Right lobe of liver (tissue), 6 donors: Measurements from ENCODE around the gene SLC22A1. TPM values are rescaled to one million over a fixed set of nuclear protein-coding genes. Genes with fewer than 3 reads are reported as not detected.

ENCODE experiments used
- ATAC-seq, 4 donors: fragments of 200-7000 bp; cut with Tn5 transposase; one replicate each; pipeline ENCODE4 v1.9.1; 2020; ENCODE audit warnings: mild to moderate bottlenecking in 4 of 4, moderate library complexity in 4 of 4
- DNase-seq, 3 donors: peaks; one replicate each; pipeline ENCODE4 v3.0.0-alpha.2; 2020
- H3K27ac ChIP-seq, 3 donors: fragments of 200-600 bp; one replicate each; pipeline ENCODE4 v1.8.0; 2022
- H3K27me3 ChIP-seq, 2 donors: fragments of 200-600 bp; one replicate each; pipeline ENCODE4 v1.8.0; 2022
- H3K36me3 ChIP-seq, 4 donors: fragments of 200-600 bp; sonication (generic) in 1 of 4; one replicate each; pipeline versions ENCODE4 v1.5.1 to v1.8.0; 2017 to 2022; ENCODE audit warnings: control low read depth in 1 of 4
- H3K4me1 ChIP-seq, 4 donors: fragments of 200-600 bp; sonication (generic) in 1 of 4; one replicate each; pipeline versions ENCODE4 v1.5.1 to v1.8.0; 2017 to 2022; ENCODE audit warnings: control low read depth in 1 of 4
- H3K4me3 ChIP-seq, 3 donors: fragments of 200-600 bp; one replicate each; pipeline ENCODE4 v1.8.0; 2022
- H3K9me3 ChIP-seq, 4 donors: fragments of 200-600 bp; sonication (generic) in 1 of 4; one replicate each; pipeline versions ENCODE4 v1.5.1 to v1.8.0; 2017 to 2022; ENCODE audit warnings: control low read depth in 1 of 4
- POLR2A ChIP-seq: fragments of 450-650 bp; IDR thresholded peaks from one replicate; pipeline ENCODE4 v1.6.1; 2017; ENCODE audit warnings: antibody characterized with exemption, mild to moderate bottlenecking
- WGBS: methylation state at CpG from one replicate; pipeline ENCODE4 v1.1.6; 2018; ENCODE audit warnings: low coverage, low lambda C conversion rate; ENCODE audit not compliant: insufficient coverage; ENCODE audit errors: missing lambda C conversion rate; 5-methylcytosine and 5-hydroxymethylcytosine counted together
- intact Hi-C, 2 donors: fragments of 100-400 bp; cut with DNase I; formaldehyde crosslinking; loops; one replicate each; pipeline versions ENCODE4 v1.11.2 to v1.14.1; 2022
- total RNA-seq, 6 experiments: library from RNA; depleted of rRNA in 2 of 6; stranded (reverse); fragments of >200 nt in 2 of 6; fragmentation: NEBNext Ultra II Directional in 3 of 6; extraction: Animal tissue kit (Norgen Biotek cat#: 25700) in 3 of 6; gene quantifications; one replicate each; pipeline versions ENCODE4 v1.1.0 to v1.2.4, GENCODE V29; 2016 to 2023
- TF ChIP-seq, protein P1 (sequence below), 4 donors: fragments of 200-600 bp in 3 of 4; fragments of 450-650 bp in 1 of 4; IDR thresholded peaks; one replicate each; pipeline versions ENCODE4 v1.5.1 to v1.8.0; 2016 to 2022; ENCODE audit warnings: antibody characterized with exemption in 4 of 4, mild to moderate bottlenecking in 2 of 4
- donor health status: DM: no; HTN: yes; CAD: no.
- donor health status: DM: no; HTN: no; CAD: no.
- donor health status: DM: no; HTN: no; CAD: no.
- donor health status: DM: no; HTN: yes; CAD: no.
- donor health status: DM: no; HTN: yes; CAD: no.

SLC22A1 gene
- total RNA-seq, 6 experiments from 2014 or later, result 190 to 1,656 (median 769) TPM

DNA sequence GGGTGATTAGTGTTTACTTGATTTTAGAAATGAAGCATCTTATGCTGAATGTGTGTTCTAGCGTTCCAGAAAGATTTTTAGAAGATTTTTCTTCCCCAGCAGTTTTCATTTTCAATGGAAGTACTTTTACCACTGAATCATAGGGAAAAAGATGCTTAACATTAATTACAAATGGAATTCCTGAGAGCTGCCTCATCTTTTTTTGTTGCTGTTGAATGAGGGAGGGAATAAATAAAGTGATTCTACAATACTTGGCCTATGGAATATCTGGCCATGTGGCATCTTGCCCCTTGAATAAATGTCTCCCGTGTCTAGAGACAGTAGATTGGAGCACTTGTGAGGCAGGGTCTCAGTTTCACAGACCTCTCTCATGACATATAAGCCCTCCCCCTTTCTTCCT is 44.1 kb upstream of the SLC22A1 start:
- no peaks in the 10 kb centered on the region for H3K27me3 ChIP-seq
- peaks cover 0 to 72% (median 26%) of the 10 kb centered on the region in 4 donors for H3K36me3 ChIP-seq
- peaks cover 0 to 28% (median 13%) of the 10 kb centered on the region in 4 donors for H3K4me1 ChIP-seq
- H3K4me3 ChIP-seq, result no peak overlapping the region
- 100% methylated on average over 2 of the region's 2 CpGs for WGBS
- DNase-seq, result no peak
- intact Hi-C loops, result no loop called here
- TF ChIP-seq, protein P1, sequence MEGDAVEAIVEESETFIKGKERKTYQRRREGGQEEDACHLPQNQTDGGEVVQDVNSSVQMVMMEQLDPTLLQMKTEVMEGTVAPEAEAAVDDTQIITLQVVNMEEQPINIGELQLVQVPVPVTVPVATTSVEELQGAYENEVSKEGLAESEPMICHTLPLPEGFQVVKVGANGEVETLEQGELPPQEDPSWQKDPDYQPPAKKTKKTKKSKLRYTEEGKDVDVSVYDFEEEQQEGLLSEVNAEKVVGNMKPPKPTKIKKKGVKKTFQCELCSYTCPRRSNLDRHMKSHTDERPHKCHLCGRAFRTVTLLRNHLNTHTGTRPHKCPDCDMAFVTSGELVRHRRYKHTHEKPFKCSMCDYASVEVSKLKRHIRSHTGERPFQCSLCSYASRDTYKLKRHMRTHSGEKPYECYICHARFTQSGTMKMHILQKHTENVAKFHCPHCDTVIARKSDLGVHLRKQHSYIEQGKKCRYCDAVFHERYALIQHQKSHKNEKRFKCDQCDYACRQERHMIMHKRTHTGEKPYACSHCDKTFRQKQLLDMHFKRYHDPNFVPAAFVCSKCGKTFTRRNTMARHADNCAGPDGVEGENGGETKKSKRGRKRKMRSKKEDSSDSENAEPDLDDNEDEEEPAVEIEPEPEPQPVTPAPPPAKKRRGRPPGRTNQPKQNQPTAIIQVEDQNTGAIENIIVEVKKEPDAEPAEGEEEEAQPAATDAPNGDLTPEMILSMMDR (IDR thresholded peaks at IDR 0.05), result no peak
- no peak for TF ChIP-seq POLR2A
- no peak overlapping the region for H3K27ac ChIP-seq
- no peaks in the 10 kb centered on the region for H3K9me3 ChIP-seq
- no peak for ATAC-seq

DNA sequence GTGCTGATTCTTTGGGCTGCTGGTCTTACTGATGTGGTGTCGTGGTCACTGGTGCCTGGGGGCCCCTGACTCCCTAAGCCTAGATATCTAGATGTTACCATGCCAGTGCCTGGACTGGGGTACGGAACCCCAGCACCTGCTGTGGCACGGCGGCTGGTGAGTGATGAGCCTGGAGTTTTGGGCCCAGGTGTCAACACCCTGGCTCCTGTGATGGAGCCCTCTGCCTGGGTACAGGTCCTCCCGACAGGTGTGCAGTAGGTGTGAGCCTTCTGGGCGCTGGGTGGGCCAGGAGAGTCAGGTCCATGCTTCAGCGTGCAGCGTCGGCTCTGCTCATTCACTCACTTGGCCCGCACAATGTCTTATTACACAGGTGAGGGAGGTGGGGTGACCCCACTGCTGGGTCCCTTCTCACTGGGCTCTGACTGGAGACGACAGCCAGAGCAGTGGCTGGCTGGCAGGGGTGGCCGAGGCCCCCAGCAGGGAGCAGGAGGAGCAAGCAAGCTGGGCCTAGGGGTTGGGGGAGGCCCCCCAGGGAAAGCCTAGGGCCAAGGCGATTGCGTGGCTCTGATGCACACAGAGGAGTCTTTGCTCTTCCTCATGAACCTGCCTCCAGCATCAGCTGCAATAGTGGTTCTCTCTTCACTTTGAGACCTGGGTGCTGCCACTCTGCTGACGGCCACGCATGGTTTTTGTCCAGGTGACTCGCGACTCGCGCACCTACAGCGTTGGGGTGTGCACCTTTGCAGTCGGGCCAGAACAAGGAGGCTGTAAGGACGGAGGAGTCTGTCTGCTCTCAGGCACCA is 42.5 kb upstream of the SLC22A1 start:
- Histone ChIP-seq H3K36me3 (peaks cover 0 to 67% (median 23%) of the 10 kb centered on the region in 4 donors), H3K9me3 (no peaks in the 10 kb centered on the region), H3K27me3 (no peaks in the 10 kb centered on the region), H3K4me3 (no peak overlapping the region), H3K4me1 (peaks cover 0 to 24% (median 11%) of the 10 kb centered on the region in 4 donors), H3K27ac (peak overlapping the region; percentile 31 to 86 (median 78))
- intact Hi-C loops, result no loop called here
- TF ChIP-seq, protein P1 (IDR thresholded peaks at IDR 0.05), result no peak
- TF ChIP-seq POLR2A, result no peak
- peak in 3 of 4 donors; percentile 3 to 9 (median 5) for ATAC-seq
- DNase-seq, result peak in 1 of 3 donors; percentile 57
- WGBS, result 42% methylated on average over 2 of the region's 23 CpGs

DNA sequence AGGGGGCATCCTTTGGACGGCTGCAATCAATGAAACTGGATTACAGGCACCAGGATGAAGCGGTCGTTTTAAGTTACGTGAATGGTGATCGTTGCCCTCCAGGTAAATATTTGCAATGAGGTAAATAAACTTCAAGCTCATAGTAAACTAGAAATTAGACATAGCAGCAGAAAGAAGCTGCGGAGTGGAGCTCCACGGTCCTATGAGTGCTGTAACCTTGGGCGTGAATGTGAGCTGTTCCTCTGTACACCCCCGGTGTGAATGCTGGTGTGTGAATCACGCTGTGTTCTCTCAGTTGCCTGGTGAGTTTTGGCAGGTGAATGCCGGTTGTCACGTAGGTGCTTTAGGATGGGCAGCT is 42.0 kb upstream of the SLC22A1 start:
- Histone ChIP-seq H3K4me3 (no peak overlapping the region), H3K36me3 (peaks cover 0 to 67% (median 23%) of the 10 kb centered on the region in 4 donors), H3K27ac (peak overlapping the region; percentile 35 to 86 (median 78)), H3K9me3 (no peaks in the 10 kb centered on the region), H3K4me1 (peaks cover 0 to 26% (median 12%) of the 10 kb centered on the region in 4 donors), H3K27me3 (no peaks in the 10 kb centered on the region)
- no peak for TF ChIP-seq POLR2A
- TF ChIP-seq, protein P1 (IDR thresholded peaks at IDR 0.05), result no peak
- intact Hi-C loops, result no loop called here
- peak; percentile 77 to 86 (median 82) for ATAC-seq
- DNase-seq, result peak; percentile 55 to 70 (median 58)
- 62% methylated on average over 7 of the region's 12 CpGs for WGBS

DNA sequence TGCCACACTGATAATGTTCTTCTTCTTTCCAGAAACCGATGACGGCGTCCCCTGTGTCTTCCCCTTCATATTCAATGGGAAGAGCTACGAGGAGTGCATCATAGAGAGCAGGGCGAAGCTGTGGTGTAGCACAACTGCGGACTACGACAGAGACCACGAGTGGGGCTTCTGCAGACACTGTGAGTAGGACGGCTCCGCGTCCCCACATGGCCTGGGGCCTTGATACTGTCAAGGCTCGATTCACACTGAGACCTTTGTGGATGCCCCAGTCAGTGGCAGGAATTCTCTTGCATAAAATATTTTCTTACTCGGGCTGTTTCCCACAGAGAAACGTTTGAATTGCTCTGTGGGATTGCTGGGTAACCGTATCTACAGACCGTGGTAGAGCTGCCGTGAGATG is 41.5 kb upstream of the SLC22A1 start:
- intact Hi-C loops, result no loop called here
- peak in 1 of 3 donors; percentile 46 for DNase-seq
- TF ChIP-seq, protein P1 (IDR thresholded peaks at IDR 0.05), result no peak
- no peak for TF ChIP-seq POLR2A
- peak overlapping the region; percentile 35 to 86 (median 78) for H3K27ac ChIP-seq
- H3K9me3 ChIP-seq, result no peaks in the 10 kb centered on the region
- H3K36me3 ChIP-seq, result peaks cover under 1 to 68% (median 21%) of the 10 kb centered on the region in 4 donors
- H3K27me3 ChIP-seq, result no peaks in the 10 kb centered on the region
- WGBS, result 55% methylated on average over 4 of the region's 17 CpGs
- H3K4me3 ChIP-seq, result no peak overlapping the region
- no peak for ATAC-seq
- peaks cover 0 to 31% (median 14%) of the 10 kb centered on the region in 4 donors for H3K4me1 ChIP-seq
